SH-SY5Y (cell line): Measurements from ENCODE around the gene AWAT2.

ENCODE experiments used
- GATA2 ChIP-seq: IDR thresholded peaks from 2 replicates; pipeline ENCODE4 v1.6.1; 2011; ENCODE audit warnings: mild to moderate bottlenecking, low read depth, low read length
- GATA3 ChIP-seq: IDR thresholded peaks from 2 replicates; pipeline ENCODE4 v1.6.1; 2011; ENCODE audit warnings: low read depth, mild to moderate bottlenecking, low read length, moderate library complexity

GRCh38 chrX:69993494-69993893, 56.2 kb downstream of the AWAT2 start:
- TF ChIP-seq GATA2 (no peak), GATA3 (no peak)
